ENCODE data around the gene ANXA11. TPM values are rescaled to one million over a fixed set of nuclear protein-coding genes. Genes with fewer than 3 reads are reported as not detected.

The ANXA11 gene
- total and polyA plus RNA-seq, 2 donors (not counting 1 experiment from before 2014, with no cell fraction given), result 124 to 206 TPM

DNA sequence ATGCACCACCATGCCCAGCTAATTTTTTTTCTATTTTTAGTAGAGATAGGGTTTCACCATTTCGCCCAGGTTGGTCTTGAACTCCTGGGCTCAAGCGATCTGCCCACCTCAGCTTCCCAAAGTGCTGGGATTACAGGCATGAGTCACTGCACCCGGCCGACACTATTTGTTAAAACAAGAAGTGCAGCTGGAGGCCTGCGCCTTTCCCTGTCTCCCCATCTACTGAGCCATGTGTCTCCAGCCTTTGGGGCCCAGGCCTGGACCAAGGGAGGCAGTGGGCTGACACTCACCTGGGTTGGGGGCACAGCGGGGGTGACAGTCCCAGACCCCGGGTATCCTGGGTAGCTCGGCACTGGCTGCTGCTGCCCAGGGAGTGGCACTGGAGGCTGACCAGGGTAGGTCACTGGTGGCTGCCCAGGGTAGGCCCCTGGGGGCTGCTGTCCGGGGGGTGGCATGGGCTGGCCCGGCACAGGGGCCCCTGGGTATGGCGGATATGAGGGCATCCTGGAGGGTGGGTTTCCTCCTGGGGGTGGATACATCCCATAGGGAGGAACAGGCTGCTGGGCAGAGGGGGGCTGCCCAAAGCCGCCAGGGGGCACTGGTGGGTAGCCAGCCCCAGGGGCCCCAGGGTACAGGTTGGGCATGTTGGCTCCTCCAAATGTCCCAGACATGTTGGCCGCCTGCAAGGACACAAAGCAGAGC, 36.5 kb downstream of the ANXA11 start:
- Histone ChIP-seq H3K4me1 (ENCODE audit: control insufficient read depth, extremely low read depth, insufficient read depth, low read length) (peaks cover 38% of the 10 kb centered on the region), H3K9me3 (ENCODE audit: control insufficient read depth, insufficient read depth, low read depth, low read length) (no peaks in the 10 kb centered on the region), H3K27me3 (ENCODE audit: control insufficient read depth, insufficient read depth, low read length) (no peaks in the 10 kb centered on the region), H3K4me2 (ENCODE audit: extremely low read depth, insufficient read depth, low read length) (no peak overlapping the region), H3K9ac (ENCODE audit: insufficient read depth, low read length) (no peak overlapping the region), H3K79me2 (ENCODE audit: control insufficient read depth, insufficient read depth, low read length) (peaks cover 78% of the 10 kb centered on the region), H3K27ac (ENCODE audit: insufficient read depth, low read length) (peak overlapping the region; percentile 4), H4K20me1 (ENCODE audit: control insufficient read depth, extremely low read depth, insufficient read depth, low read length) (no peaks in the 10 kb centered on the region), H3K36me3 (ENCODE audit: control insufficient read depth, insufficient read depth, low read length) (peaks cover 48% of the 10 kb centered on the region), H2AFZ (ENCODE audit: low read length) (no peak overlapping the region), H3K4me3 (replicated peaks in 1 of 4; ENCODE audit: control extremely low read depth in 1 of 4, insufficient read depth in 1 of 4, low read depth in 3 of 4, low read length in 4 of 4) (no peak overlapping the region)
- no peak for TF ChIP-seq EZH2 (IDR thresholded peaks at IDR 0.05; ENCODE audit: low read length, missing control alignments)
- TF ChIP-seq, protein P1, sequence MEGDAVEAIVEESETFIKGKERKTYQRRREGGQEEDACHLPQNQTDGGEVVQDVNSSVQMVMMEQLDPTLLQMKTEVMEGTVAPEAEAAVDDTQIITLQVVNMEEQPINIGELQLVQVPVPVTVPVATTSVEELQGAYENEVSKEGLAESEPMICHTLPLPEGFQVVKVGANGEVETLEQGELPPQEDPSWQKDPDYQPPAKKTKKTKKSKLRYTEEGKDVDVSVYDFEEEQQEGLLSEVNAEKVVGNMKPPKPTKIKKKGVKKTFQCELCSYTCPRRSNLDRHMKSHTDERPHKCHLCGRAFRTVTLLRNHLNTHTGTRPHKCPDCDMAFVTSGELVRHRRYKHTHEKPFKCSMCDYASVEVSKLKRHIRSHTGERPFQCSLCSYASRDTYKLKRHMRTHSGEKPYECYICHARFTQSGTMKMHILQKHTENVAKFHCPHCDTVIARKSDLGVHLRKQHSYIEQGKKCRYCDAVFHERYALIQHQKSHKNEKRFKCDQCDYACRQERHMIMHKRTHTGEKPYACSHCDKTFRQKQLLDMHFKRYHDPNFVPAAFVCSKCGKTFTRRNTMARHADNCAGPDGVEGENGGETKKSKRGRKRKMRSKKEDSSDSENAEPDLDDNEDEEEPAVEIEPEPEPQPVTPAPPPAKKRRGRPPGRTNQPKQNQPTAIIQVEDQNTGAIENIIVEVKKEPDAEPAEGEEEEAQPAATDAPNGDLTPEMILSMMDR (conservative IDR thresholded peaks at IDR 0.05 in 1 of 2, IDR thresholded peaks at IDR 0.05 in 1 of 2; ENCODE audit: low read depth in 1 of 2, low read length in 2 of 2), result peak; percentile 18
- no peak for DNase-seq (ENCODE audit: low read depth in 2 of 2)

DNA sequence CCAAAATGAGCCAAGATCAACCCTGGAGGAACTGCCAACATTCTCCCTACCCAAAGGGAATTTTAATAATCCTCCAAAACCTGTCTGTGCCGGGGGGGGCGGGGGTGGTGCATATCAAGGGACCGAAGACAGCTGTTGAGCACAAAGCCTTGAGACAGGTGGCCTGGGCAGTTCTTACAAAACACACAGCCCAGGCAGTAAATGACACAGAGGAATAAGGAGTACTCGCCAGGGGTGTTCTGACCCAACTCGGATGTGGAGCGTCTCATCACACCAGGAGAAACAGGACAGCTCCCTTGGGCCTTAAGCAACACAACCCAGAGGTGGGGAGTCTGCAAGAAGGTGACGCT, 37.2 kb downstream of the ANXA11 start:
- peaks cover 44% of the 10 kb centered on the region for H3K4me1 ChIP-seq (ENCODE audit: control insufficient read depth, extremely low read depth, insufficient read depth, low read length)
- H3K27ac ChIP-seq (ENCODE audit: insufficient read depth, low read length), result no peak overlapping the region

DNA sequence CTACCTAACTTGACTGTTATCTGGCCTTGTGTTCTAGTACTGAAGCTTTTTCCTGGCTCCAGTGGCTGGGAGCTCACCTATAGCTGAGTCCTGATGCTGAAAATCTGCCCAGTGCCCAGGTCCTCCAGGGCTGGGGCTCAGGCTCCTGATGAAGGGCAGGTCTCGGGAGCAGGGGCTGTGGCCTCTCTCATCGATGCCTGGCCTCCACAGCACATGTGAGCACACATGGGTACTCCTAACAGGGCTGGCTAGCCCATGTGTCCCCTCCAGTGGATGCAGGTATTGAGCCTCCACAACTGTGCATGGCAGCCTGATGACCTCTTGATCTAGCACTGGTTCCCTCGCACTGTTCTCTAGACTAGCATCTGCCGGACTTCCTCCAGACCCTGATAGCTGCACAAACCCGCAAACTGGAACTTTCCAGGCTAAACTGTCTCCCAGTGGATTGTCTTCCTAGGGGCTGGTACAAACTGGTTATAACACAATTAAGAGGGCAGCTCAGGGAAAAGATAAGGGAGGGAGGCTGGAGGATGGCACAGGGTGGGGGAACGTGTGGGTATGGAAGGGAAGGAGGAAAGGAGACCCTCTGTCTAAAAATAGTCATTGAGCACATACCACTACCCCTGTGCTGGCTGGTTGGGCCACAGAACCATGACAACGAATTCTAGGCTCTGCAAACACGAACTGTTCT, 37.7 kb downstream of the ANXA11 start:
- no peaks in the 10 kb centered on the region for H3K9me3 ChIP-seq (ENCODE audit: control insufficient read depth, insufficient read depth, low read depth, low read length)
- TF ChIP-seq EZH2 (IDR thresholded peaks at IDR 0.05; ENCODE audit: low read length, missing control alignments), result no peak
- TF ChIP-seq, protein P1 (conservative IDR thresholded peaks at IDR 0.05 in 1 of 2, IDR thresholded peaks at IDR 0.05 in 1 of 2; ENCODE audit: low read depth in 1 of 2, low read length in 2 of 2), result no peak
- no peak overlapping the region for H3K4me2 ChIP-seq (ENCODE audit: extremely low read depth, insufficient read depth, low read length)
- H2AFZ ChIP-seq (ENCODE audit: low read length), result no peak overlapping the region
- peaks cover 74% of the 10 kb centered on the region for H3K79me2 ChIP-seq (ENCODE audit: control insufficient read depth, insufficient read depth, low read length)
- no peaks in the 10 kb centered on the region for H4K20me1 ChIP-seq (ENCODE audit: control insufficient read depth, extremely low read depth, insufficient read depth, low read length)
- H3K27me3 ChIP-seq (ENCODE audit: control insufficient read depth, insufficient read depth, low read length), result no peaks in the 10 kb centered on the region
- H3K4me1 ChIP-seq (ENCODE audit: control insufficient read depth, extremely low read depth, insufficient read depth, low read length), result peaks cover 49% of the 10 kb centered on the region
- H3K9ac ChIP-seq (ENCODE audit: insufficient read depth, low read length), result no peak overlapping the region
- H3K27ac ChIP-seq (ENCODE audit: insufficient read depth, low read length), result peak overlapping the region; percentile 32
- H3K36me3 ChIP-seq (ENCODE audit: control insufficient read depth, insufficient read depth, low read length), result peaks cover 51% of the 10 kb centered on the region
- no peak for DNase-seq (ENCODE audit: low read depth in 2 of 2)
- no peak overlapping the region for H3K4me3 ChIP-seq (replicated peaks in 1 of 4; ENCODE audit: control extremely low read depth in 1 of 4, insufficient read depth in 1 of 4, low read depth in 3 of 4, low read length in 4 of 4)

More for the DNA sequence above, 37.2 kb downstream of the ANXA11 start:
- no peaks in the 10 kb centered on the region for H4K20me1 ChIP-seq (ENCODE audit: control insufficient read depth, extremely low read depth, insufficient read depth, low read length)
- H3K36me3 ChIP-seq (ENCODE audit: control insufficient read depth, insufficient read depth, low read length), result peaks cover 51% of the 10 kb centered on the region
- no peak overlapping the region for H3K4me2 ChIP-seq (ENCODE audit: extremely low read depth, insufficient read depth, low read length)
- H3K79me2 ChIP-seq (ENCODE audit: control insufficient read depth, insufficient read depth, low read length), result peaks cover 73% of the 10 kb centered on the region
- H3K9ac ChIP-seq (ENCODE audit: insufficient read depth, low read length), result no peak overlapping the region
- TF ChIP-seq, protein P1 (conservative IDR thresholded peaks at IDR 0.05 in 1 of 2, IDR thresholded peaks at IDR 0.05 in 1 of 2; ENCODE audit: low read depth in 1 of 2, low read length in 2 of 2), result no peak
- no peak for TF ChIP-seq EZH2 (IDR thresholded peaks at IDR 0.05; ENCODE audit: low read length, missing control alignments)
- no peak overlapping the region for H2AFZ ChIP-seq (ENCODE audit: low read length)
- H3K27me3 ChIP-seq (ENCODE audit: control insufficient read depth, insufficient read depth, low read length), result no peaks in the 10 kb centered on the region
- H3K4me3 ChIP-seq (replicated peaks in 1 of 4; ENCODE audit: control extremely low read depth in 1 of 4, insufficient read depth in 1 of 4, low read depth in 3 of 4, low read length in 4 of 4), result no peak overlapping the region
- no peaks in the 10 kb centered on the region for H3K9me3 ChIP-seq (ENCODE audit: control insufficient read depth, insufficient read depth, low read depth, low read length)
- DNase-seq (ENCODE audit: low read depth in 2 of 2), result no peak
